Mucosa of rectum (tissue), 2 donors: ENCODE measurements around the gene MAMLD1.

Source experiments
- H3K27ac ChIP-seq, 2 donors: one replicate each; pipeline ENCODE4 v1.7.0; 2013; ENCODE audit warnings: inconsistent platforms in 2 of 2, low read depth in 2 of 2, low read length in 2 of 2
- H3K27me3 ChIP-seq, 2 donors: one replicate each; pipeline ENCODE4 v1.7.0; 2013; ENCODE audit warnings: low read length in 2 of 2; ENCODE audit not compliant: control insufficient read depth in 2 of 2, insufficient read depth in 2 of 2
- H3K36me3 ChIP-seq, 2 donors: one replicate each; pipeline ENCODE4 v1.7.0; 2013; ENCODE audit warnings: low read length in 2 of 2; ENCODE audit not compliant: control insufficient read depth in 2 of 2, insufficient read depth in 2 of 2
- H3K4me1 ChIP-seq, 2 donors: one replicate each; pipeline ENCODE4 v1.7.0; 2013; ENCODE audit warnings: low read length in 2 of 2, mild to moderate bottlenecking in 1 of 2; ENCODE audit not compliant: control insufficient read depth in 2 of 2, insufficient read depth in 2 of 2
- H3K4me3 ChIP-seq, 2 donors: one replicate each; pipeline ENCODE4 v1.7.0; 2013; ENCODE audit warnings: low read length in 2 of 2
- H3K9ac ChIP-seq, 2 donors: one replicate each; pipeline ENCODE4 v1.7.0; 2013; ENCODE audit warnings: low read length in 2 of 2, low read depth in 1 of 2, mild to moderate bottlenecking in 1 of 2
- H3K9me3 ChIP-seq, 2 donors: one replicate each; pipeline ENCODE4 v1.7.0; 2013; ENCODE audit warnings: low read length in 2 of 2; ENCODE audit not compliant: control insufficient read depth in 2 of 2
- donor health status: healthy.
- donor health status: Normal muscosa, but diverticular disease.

Gene MAMLD1

GRCh38 chrX:150517303-150517910 lies 154.3 kb downstream of the MAMLD1 start:
- Histone ChIP-seq H3K9me3 (no peaks in the 10 kb centered on the region), H3K4me1 (no peaks in the 10 kb centered on the region), H3K4me3 (no peak overlapping the region), H3K36me3 (no peaks in the 10 kb centered on the region), H3K9ac (no peak overlapping the region), H3K27ac (no peak overlapping the region), H3K27me3 (peaks cover 2% of the 10 kb centered on the region in 2 donors)

- Histone ChIP-seq H3K4me1 (no peaks in the 10 kb centered on the region), H3K9me3 (no peaks in the 10 kb centered on the region), H3K27me3 (no peaks in the 10 kb centered on the region), H3K4me3 (no peak overlapping the region), H3K36me3 (no peaks in the 10 kb centered on the region), H3K9ac (no peak overlapping the region), H3K27ac (no peak overlapping the region)
Measured at GRCh38 chrX:150522494-150522893, 159.4 kb downstream of the MAMLD1 start.

- Histone ChIP-seq H3K27me3 (no peaks in the 10 kb centered on the region), H3K9me3 (no peaks in the 10 kb centered on the region), H3K4me1 (no peaks in the 10 kb centered on the region), H3K4me3 (no peak overlapping the region), H3K9ac (no peak overlapping the region), H3K36me3 (no peaks in the 10 kb centered on the region), H3K27ac (no peak overlapping the region)
Measured at GRCh38 chrX:150525061-150525919, 162.2 kb downstream of the MAMLD1 start.

GRCh38 chrX:150526692-150527091 lies 163.6 kb downstream of the MAMLD1 start:
- Histone ChIP-seq H3K4me3 (no peak overlapping the region), H3K27me3 (no peaks in the 10 kb centered on the region), H3K27ac (no peak overlapping the region), H3K9ac (no peak overlapping the region), H3K4me1 (no peaks in the 10 kb centered on the region), H3K9me3 (no peaks in the 10 kb centered on the region), H3K36me3 (no peaks in the 10 kb centered on the region)

- H3K27ac ChIP-seq: no peak overlapping the region
- H3K36me3 ChIP-seq: no peaks in the 10 kb centered on the region
- H3K4me3 ChIP-seq: no peak overlapping the region
- no peaks in the 10 kb centered on the region for H3K27me3 ChIP-seq
- no peak overlapping the region for H3K9ac ChIP-seq
- H3K9me3 ChIP-seq: no peaks in the 10 kb centered on the region
- no peaks in the 10 kb centered on the region for H3K4me1 ChIP-seq
Measured at GRCh38 chrX:150527108-150527507, 164.0 kb downstream of the MAMLD1 start.

GRCh38 chrX:150529587-150529986 lies 166.5 kb downstream of the MAMLD1 start:
- H3K9me3 ChIP-seq: no peaks in the 10 kb centered on the region

GRCh38 chrX:150530821-150531220 lies 167.7 kb downstream of the MAMLD1 start:
- Histone ChIP-seq H3K27me3 (no peaks in the 10 kb centered on the region), H3K9ac (no peak overlapping the region), H3K9me3 (no peaks in the 10 kb centered on the region), H3K27ac (no peak overlapping the region), H3K36me3 (no peaks in the 10 kb centered on the region), H3K4me3 (no peak overlapping the region), H3K4me1 (no peaks in the 10 kb centered on the region)

More at GRCh38 chrX:150529587-150529986, 166.5 kb downstream of the MAMLD1 start:
- no peak overlapping the region for H3K9ac ChIP-seq
- no peak overlapping the region for H3K27ac ChIP-seq
- no peaks in the 10 kb centered on the region for H3K27me3 ChIP-seq
- H3K4me1 ChIP-seq: no peaks in the 10 kb centered on the region
- no peak overlapping the region for H3K4me3 ChIP-seq
- H3K36me3 ChIP-seq: no peaks in the 10 kb centered on the region

GRCh38 chrX:150531467-150531866 lies 168.3 kb downstream of the MAMLD1 start:
- H3K4me1 ChIP-seq: no peaks in the 10 kb centered on the region
- peaks cover 0 to 2% of the 10 kb centered on the region in 2 donors for H3K9me3 ChIP-seq
- H3K4me3 ChIP-seq: no peak overlapping the region
- no peak overlapping the region for H3K9ac ChIP-seq
- no peak overlapping the region for H3K27ac ChIP-seq
- no peaks in the 10 kb centered on the region for H3K36me3 ChIP-seq
- no peaks in the 10 kb centered on the region for H3K27me3 ChIP-seq

- H3K27me3 ChIP-seq: no peaks in the 10 kb centered on the region
Measured at GRCh38 chrX:150533863-150534262, 170.7 kb downstream of the MAMLD1 start.

GRCh38 chrX:150536455-150537116 lies 173.5 kb downstream of the MAMLD1 start:
- Histone ChIP-seq H3K27me3 (no peaks in the 10 kb centered on the region), H3K9me3 (peaks cover 0 to 4% of the 10 kb centered on the region in 2 donors), H3K4me3 (no peak overlapping the region), H3K4me1 (no peaks in the 10 kb centered on the region), H3K36me3 (no peaks in the 10 kb centered on the region), H3K9ac (no peak overlapping the region), H3K27ac (no peak overlapping the region)

More at GRCh38 chrX:150533863-150534262, 170.7 kb downstream of the MAMLD1 start:
- peaks cover 0 to 4% of the 10 kb centered on the region in 2 donors for H3K9me3 ChIP-seq
- H3K4me1 ChIP-seq: no peaks in the 10 kb centered on the region
- no peak overlapping the region for H3K27ac ChIP-seq
- no peak overlapping the region for H3K4me3 ChIP-seq
- no peak overlapping the region for H3K9ac ChIP-seq
- no peaks in the 10 kb centered on the region for H3K36me3 ChIP-seq
